Transverse colon (tissue), 4 donors: ENCODE data around the gene PSMA4. TPM values are rescaled to one million over a fixed set of nuclear protein-coding genes. Genes with fewer than 3 reads are reported as not detected.
"Not testable (repeated sequence)": the region's sequence is repeated elsewhere in the genome, so short reads cannot be mapped to it uniquely, and the experiment has no call there.

Source experiments
- DNase-seq: peaks from one replicate; pipeline ENCODE4 v3.0.0-alpha.2; 2019
- H3K27ac ChIP-seq, 4 donors: fragments of 200-600 bp; sonication (generic); 2 replicates each; pipeline ENCODE4 v1.5.1; 2016 to 2018; ENCODE audit warnings: inconsistent platforms in 4 of 4
- H3K27me3 ChIP-seq: fragments of 200-600 bp; sonication (generic); 2 replicates; pipeline ENCODE4 v1.5.1; 2017; ENCODE audit warnings: inconsistent platforms
- H3K36me3 ChIP-seq, 4 donors: fragments of 200-600 bp; sonication (generic); 2 replicates each; pipeline ENCODE4 v1.5.1; 2017 to 2019; ENCODE audit warnings: inconsistent platforms in 4 of 4
- H3K4me1 ChIP-seq, 4 donors: fragments of 200-600 bp; sonication (generic); 2 replicates each; pipeline ENCODE4 v1.5.1; 2017 to 2020; ENCODE audit warnings: inconsistent platforms in 4 of 4
- H3K4me3 ChIP-seq, 4 donors: fragments of 200-600 bp; sonication (generic); 1 replicate in 1 of 4; 2 replicates in 3 of 4; pipeline versions ENCODE4 v1.5.1 to v1.6.1; 2017 to 2019; ENCODE audit warnings: inconsistent platforms in 4 of 4
- H3K9me3 ChIP-seq, 2 donors: fragments of 200-600 bp; sonication (generic); 2 replicates each; pipeline ENCODE4 v1.5.1; 2017 to 2019; ENCODE audit warnings: inconsistent platforms in 2 of 2
- CTCF ChIP-seq, 5 experiments: fragments of 200-600 bp in 3 of 5; fragments of 450-650 bp in 2 of 5; sonication (generic) in 3 of 5; IDR thresholded peaks; 1 replicate in 2 of 5; 2 replicates in 3 of 5; pipeline ENCODE4 v1.5.1; 2016 to 2017; ENCODE audit warnings: antibody characterized with exemption in 5 of 5, inconsistent platforms in 3 of 5, mild to moderate bottlenecking in 2 of 5, moderate library complexity in 1 of 5
- EP300 ChIP-seq: sonication (generic); formaldehyde crosslinking; IDR thresholded peaks from one replicate; pipeline ENCODE4 v1.6.1; 2017; ENCODE audit warnings: antibody characterized with exemption, low read depth
- POLR2A ChIP-seq: fragments of 450-650 bp; IDR thresholded peaks from one replicate; pipeline ENCODE4 v1.6.1; 2016; ENCODE audit warnings: antibody characterized with exemption, mild to moderate bottlenecking, moderate library complexity
- POLR2AphosphoS5 ChIP-seq, 3 donors: sonication (generic); formaldehyde crosslinking; IDR thresholded peaks; one replicate each; pipeline ENCODE4 v1.6.1; 2016; ENCODE audit warnings: antibody characterized with exemption in 3 of 3
- WGBS, 2 donors: methylation state at CpG; one replicate each; pipeline ENCODE4 v1.1.5; 2018; ENCODE audit warnings: low coverage in 1 of 2; 5-methylcytosine and 5-hydroxymethylcytosine counted together
- in situ Hi-C, 4 donors: fragments of 200-750 bp; cut with MboI; loops; one replicate each; pipeline versions ENCODE4 v1.15.0 to v1.15.1; 2017; ENCODE audit warnings: low sequenced_read_pairs in 3 of 4, low pct_ligation_motif_present in 1 of 4, low pct_unique_long_range_greater_than_20kb in 1 of 4
- intact Hi-C: fragments of 100-400 bp; cut with DNase I; formaldehyde crosslinking; loops from one replicate; pipeline ENCODE4 v1.15.1; 2023; ENCODE audit warnings: low total_unique reads
- total RNA-seq, 4 donors: library from RNA; depleted of rRNA; stranded (reverse); fragments of >200 nt; gene quantifications; one replicate each; pipeline ENCODE4 v1.1.0, GENCODE V29; 2016

The PSMA4 gene
- total RNA-seq, 4 donors from 2014 or later = 22.8 to 113 (median 76.4) TPM

GRCh38 chr15:78551902-78552301, 11.7 kb downstream of the PSMA4 start:
- WGBS, 2 donors = 84% methylated on average over 5 of the region's 5 CpGs
- TF ChIP-seq CTCF (IDR thresholded peaks at IDR 0.05) (no peak), EP300 (no peak), POLR2AphosphoS5 (IDR thresholded peaks at IDR 0.05) (no peak), POLR2A (no peak)
- Histone ChIP-seq H3K4me3 (no peak overlapping the region), H3K9me3 (no peaks in the 10 kb centered on the region), H3K27ac (no peak overlapping the region), H3K4me1 (no peaks in the 10 kb centered on the region), H3K36me3 (peaks cover 0 to 29% (median 14%) of the 10 kb centered on the region in 4 donors), H3K27me3 (no peaks in the 10 kb centered on the region)
- in situ Hi-C loops = no loop called here
- DNase-seq = no peak
- intact Hi-C loops = no loop called here

- Histone ChIP-seq H3K4me1 (no peaks in the 10 kb centered on the region), H3K36me3 (peaks cover 0 to 22% (median 11%) of the 10 kb centered on the region in 4 donors), H3K27me3 (no peaks in the 10 kb centered on the region), H3K27ac (no peak overlapping the region), H3K9me3 (no peaks in the 10 kb centered on the region), H3K4me3 (no peak overlapping the region)
- 82 to 86% methylated on average over 5 of the region's 5 CpGs for WGBS, 2 donors
- DNase-seq = no peak
- in situ Hi-C loops = no loop called here
- TF ChIP-seq POLR2AphosphoS5 (IDR thresholded peaks at IDR 0.05) = no peak
- no peak for TF ChIP-seq CTCF (IDR thresholded peaks at IDR 0.05)
- TF ChIP-seq POLR2A = no peak
- no peak for TF ChIP-seq EP300
- intact Hi-C loops = no loop called here
Observed at GRCh38 chr15:78552597-78552996, 12.4 kb downstream of the PSMA4 start.

GRCh38 chr15:78560201-78560600, 20.0 kb downstream of the PSMA4 start:
- H3K9me3 ChIP-seq, H3K36me3 ChIP-seq, H3K4me1 ChIP-seq, intact Hi-C loops, DNase-seq, H3K27me3 ChIP-seq, H3K4me3 ChIP-seq, in situ Hi-C loops, H3K27ac ChIP-seq: not testable (repeated sequence)
- WGBS, 2 donors = 93 to 98% methylated on average over 9 to 10 of the region's 10 CpGs

GRCh38 chr15:78561490-78561889, 21.2 kb downstream of the PSMA4 start:
- Histone ChIP-seq H3K9me3 (no peaks in the 10 kb centered on the region), H3K36me3 (no peaks in the 10 kb centered on the region), H3K27ac (no peak overlapping the region), H3K27me3 (peaks cover 3% of the 10 kb centered on the region), H3K4me3 (no peak overlapping the region), H3K4me1 (peaks cover 5 to 17% (median 8%) of the 10 kb centered on the region in 4 donors)
- in situ Hi-C loops (no loop called here), intact Hi-C loops (no loop called here)
- 88 to 97% methylated on average over 3 to 5 of the region's 5 CpGs for WGBS, 2 donors
- TF ChIP-seq POLR2AphosphoS5 (IDR thresholded peaks at IDR 0.05) = no peak
- TF ChIP-seq POLR2A = no peak
- TF ChIP-seq CTCF (IDR thresholded peaks at IDR 0.05) = no peak
- TF ChIP-seq EP300 = no peak
- DNase-seq = no peak

GRCh38 chr15:78563092-78563491, 22.8 kb downstream of the PSMA4 start:
- no peaks in the 10 kb centered on the region for H3K9me3 ChIP-seq
- peaks cover 15% of the 10 kb centered on the region for H3K27me3 ChIP-seq
- 92 to 100% methylated on average over 2 of the region's 2 CpGs for WGBS, 2 donors
- intact Hi-C loops (no loop called here), in situ Hi-C loops (no loop called here)
- H3K36me3 ChIP-seq = no peaks in the 10 kb centered on the region
- no peak for TF ChIP-seq POLR2A
- TF ChIP-seq EP300 = no peak
- peaks cover 5 to 19% (median 10%) of the 10 kb centered on the region in 4 donors for H3K4me1 ChIP-seq
- no peak for DNase-seq
- no peak overlapping the region for H3K4me3 ChIP-seq
- no peak overlapping the region for H3K27ac ChIP-seq
